H9 (cell line): Measurements from ENCODE around the gene CHPF2. TPM values are rescaled to one million over a fixed set of nuclear protein-coding genes. Genes with fewer than 3 reads are reported as not detected.
A peak's percentile ranks its signal among the peaks of the same experiment; 100 is the strongest.

Experiments used
- DNase-seq: peaks from one replicate; pipeline ENCODE4 v3.0.0-alpha.2; 2017
- H2AFZ ChIP-seq: one replicate; pipeline ENCODE4 v1.6.1; 2013; ENCODE audit warnings: mild to moderate bottlenecking, low read length, control low read depth, moderate library complexity
- H2AK5ac ChIP-seq: 2 replicates; pipeline ENCODE4 v1.6.1; 2013; ENCODE audit warnings: low read length, control low read depth, mixed read lengths; ENCODE audit not compliant: insufficient read length
- H2BK120ac ChIP-seq: one replicate; pipeline ENCODE4 v1.6.1; 2013; ENCODE audit warnings: low read depth, mild to moderate bottlenecking, low read length, control low read depth, inconsistent platforms; ENCODE audit not compliant: poor library complexity, severe bottlenecking
- H2BK12ac ChIP-seq: 2 replicates; pipeline ENCODE4 v1.6.1; 2013; ENCODE audit warnings: low read length, control low read depth, mixed read lengths, low read depth; ENCODE audit not compliant: insufficient read length
- H2BK15ac ChIP-seq: 2 replicates; pipeline ENCODE4 v1.6.1; 2013; ENCODE audit warnings: low read depth, low read length, control low read depth
- H2BK20ac ChIP-seq: one replicate; pipeline ENCODE4 v1.6.1; 2013; ENCODE audit warnings: low read depth, mild to moderate bottlenecking, low read length, control low read depth, inconsistent platforms; ENCODE audit not compliant: poor library complexity, severe bottlenecking
- H2BK5ac ChIP-seq: 2 replicates; pipeline ENCODE4 v1.6.1; 2013; ENCODE audit warnings: low read length, control low read depth, mixed read lengths; ENCODE audit not compliant: insufficient read length
- H3K14ac ChIP-seq: 2 replicates; pipeline ENCODE4 v1.6.1; 2013; ENCODE audit warnings: low read length, control low read depth; ENCODE audit not compliant: insufficient read depth
- H3K18ac ChIP-seq: 2 replicates; pipeline ENCODE4 v1.6.1; 2013; ENCODE audit warnings: low read depth, mild to moderate bottlenecking, mixed read lengths, low read length, control low read depth; ENCODE audit not compliant: insufficient read length
- H3K23ac ChIP-seq: 2 replicates; pipeline ENCODE4 v1.6.1; 2013; ENCODE audit warnings: low read length, control low read depth, mixed read lengths, low read depth; ENCODE audit not compliant: insufficient read length
- H3K23me2 ChIP-seq: 2 replicates; pipeline ENCODE4 v1.6.1; 2013; ENCODE audit warnings: low read depth, mild to moderate bottlenecking, mixed read lengths, low read length, control low read depth; ENCODE audit not compliant: insufficient read length, poor library complexity, severe bottlenecking
- H3K27ac ChIP-seq: 2 replicates; pipeline ENCODE4 v1.5.1; 2013; ENCODE audit warnings: low read length, control low read depth, mixed read lengths, low read depth; ENCODE audit not compliant: insufficient read length
- H3K27me3 ChIP-seq: 2 replicates; pipeline ENCODE4 v1.6.1; 2013; ENCODE audit warnings: low read length, control low read depth, inconsistent platforms; ENCODE audit not compliant: insufficient read depth
- H3K4ac ChIP-seq: 2 replicates; pipeline ENCODE4 v1.6.1; 2013; ENCODE audit warnings: low read depth, mild to moderate bottlenecking, control low read depth, inconsistent platforms, low read length, moderate library complexity
- H3K4me1 ChIP-seq: 2 replicates; pipeline ENCODE4 v1.6.1; 2013; ENCODE audit warnings: low read length, control low read depth, inconsistent platforms; ENCODE audit not compliant: insufficient read depth
- H3K4me2 ChIP-seq: 2 replicates; pipeline ENCODE4 v1.6.1; 2013; ENCODE audit warnings: low read length, control low read depth, mixed read lengths; ENCODE audit not compliant: insufficient read length, insufficient read depth
- H3K56ac ChIP-seq: 2 replicates; pipeline ENCODE4 v1.6.1; 2013; ENCODE audit warnings: low read depth, mild to moderate bottlenecking, mixed read lengths, low read length, control low read depth; ENCODE audit not compliant: insufficient read length
- H3K79me1 ChIP-seq: 2 replicates; pipeline ENCODE4 v1.6.1; 2013; ENCODE audit warnings: low read depth, mild to moderate bottlenecking, moderate library complexity, low read length, control low read depth, inconsistent platforms; ENCODE audit not compliant: insufficient read depth, poor library complexity, severe bottlenecking
- H3K79me2 ChIP-seq: 2 replicates; pipeline ENCODE4 v1.6.1; 2013; ENCODE audit warnings: low read length, control low read depth, inconsistent platforms; ENCODE audit not compliant: insufficient read depth
- H3K9ac ChIP-seq: 2 replicates; pipeline ENCODE4 v1.6.1; 2013; ENCODE audit warnings: low read length, control low read depth, mixed read lengths; ENCODE audit not compliant: insufficient read length; ENCODE audit errors: extremely low read depth
- H3K9me3 ChIP-seq: one replicate; pipeline ENCODE4 v1.6.1; 2013; ENCODE audit warnings: low read depth, low read length, inconsistent platforms; ENCODE audit not compliant: control insufficient read depth
- H3T11ph ChIP-seq: one replicate; pipeline ENCODE4 v1.6.1; 2013; ENCODE audit warnings: mild to moderate bottlenecking, low read length, control low read depth, inconsistent platforms
- H4K20me1 ChIP-seq: one replicate; pipeline ENCODE4 v1.6.1; 2013; ENCODE audit not compliant: control insufficient read depth, insufficient read length, insufficient read depth
- H4K5ac ChIP-seq: 2 replicates; pipeline ENCODE4 v1.6.1; 2013; ENCODE audit warnings: low read depth, mild to moderate bottlenecking, mixed read lengths, low read length, control low read depth; ENCODE audit not compliant: insufficient read length
- H4K8ac ChIP-seq: replicated peaks from 2 replicates; pipeline ENCODE4 v1.6.1; 2013; ENCODE audit warnings: low read length, control low read depth, mixed read lengths, low read depth; ENCODE audit not compliant: insufficient read length
- H4K91ac ChIP-seq: 2 replicates; pipeline ENCODE4 v1.6.1; 2013; ENCODE audit warnings: low read depth, mild to moderate bottlenecking, moderate library complexity, mixed read lengths, low read length, control low read depth; ENCODE audit not compliant: insufficient read length
- H3K27ac Mint-ChIP-seq, 3 experiments: 2 replicates in 2 of 3; 3 replicates in 1 of 3; pipeline ENCODE4 v1.8.0; 2020 to 2021; ENCODE audit warnings: mixed read lengths in 3 of 3, mild to moderate bottlenecking in 1 of 3, moderate library complexity in 1 of 3
- H3K27me3 Mint-ChIP-seq: 2 replicates; pipeline ENCODE4 v1.8.0; 2021; ENCODE audit warnings: low read depth, mild to moderate bottlenecking, moderate library complexity, mixed read lengths
- H3K36me3 Mint-ChIP-seq, 3 experiments: 2 replicates in 2 of 3; 3 replicates in 1 of 3; pipeline ENCODE4 v1.8.0; 2020 to 2021; ENCODE audit warnings: low read depth in 3 of 3, mixed read lengths in 3 of 3; ENCODE audit not compliant: insufficient read depth in 1 of 3
- H3K4me1 Mint-ChIP-seq, 2 experiments: 2 replicates each; pipeline ENCODE4 v1.8.0; 2020; ENCODE audit warnings: mixed read lengths in 2 of 2
- H3K4me3 Mint-ChIP-seq, 2 experiments: 2 replicates in 1 of 2; 3 replicates in 1 of 2; pipeline ENCODE4 v1.8.0; 2020 to 2021; ENCODE audit warnings: mild to moderate bottlenecking in 2 of 2, mixed read lengths in 2 of 2, moderate library complexity in 1 of 2
- H3K9me3 Mint-ChIP-seq, 2 experiments: 2 replicates in 1 of 2; 3 replicates in 1 of 2; pipeline ENCODE4 v1.8.0; 2020; ENCODE audit warnings: mild to moderate bottlenecking in 2 of 2, mixed read lengths in 2 of 2, moderate library complexity in 1 of 2
- CTCF ChIP-seq: fragments of 200-600 bp; sonication (generic); conservative IDR thresholded peaks from 3 replicates; pipeline ENCODE4 v1.8.0; 2021; ENCODE audit warnings: antibody characterized with exemption, mild to moderate bottlenecking
- WGBS: extraction: QIAGEN DNeasy Blood & Tissue Kit; methylation state at CpG from one replicate; pipeline ENCODE4 v1.1.7; 2013; ENCODE audit warnings: missing lambda C conversion rate, low lambda C conversion rate, mixed read lengths; ENCODE audit not compliant: insufficient read length; ENCODE audit errors: extremely low coverage; 5-methylcytosine and 5-hydroxymethylcytosine counted together
- total RNA-seq: library from RNA; stranded (reverse); gene quantifications from 2 replicates; pipeline ENCODE4 v1.2.1, GENCODE V29; 2021

The CHPF2 gene
- total RNA-seq, 1 experiment from 2014 or later, result 25.7 TPM

GRCh38 chr7:151243408-151244195 lies 11.3 kb downstream of the CHPF2 start:
- Histone ChIP-seq H3T11ph (no peak overlapping the region), H3K27ac (no peak overlapping the region), H3K56ac (no peak overlapping the region), H2AK5ac (no peak overlapping the region), H2BK12ac (no peak overlapping the region), H2AFZ (no peak overlapping the region), H3K9ac (no peak overlapping the region), H3K4me2 (no peak overlapping the region), H3K4ac (no peak overlapping the region), H4K5ac (no peak overlapping the region), H3K23me2 (peaks cover 4% of the 10 kb centered on the region), H4K8ac (no peak overlapping the region), H3K79me1 (no peaks in the 10 kb centered on the region), H3K27me3 (peaks cover 9% of the 10 kb centered on the region; the same call in 1 of the 2 replicates), H3K14ac (no peak overlapping the region), H3K79me2 (no peaks in the 10 kb centered on the region), H4K91ac (no peak overlapping the region), H2BK20ac (no peak overlapping the region), H2BK15ac (no peak overlapping the region), H2BK5ac (no peak overlapping the region), H3K23ac (no peak overlapping the region), H4K20me1 (no peaks in the 10 kb centered on the region), H2BK120ac (no peak overlapping the region), H3K9me3 (no peaks in the 10 kb centered on the region), H3K4me1 (no peaks in the 10 kb centered on the region; the same call in 1 of the 2 replicates), H3K18ac (no peak overlapping the region)
- Mint-ChIP-seq H3K9me3 (no peaks in the 10 kb centered on the region; a peak in 1 of 5 replicates), H3K4me1 (peaks cover 36 to 46% of the 10 kb centered on the region in 2 experiments), H3K36me3 (peaks cover 2 to 5% (median 2%) of the 10 kb centered on the region in 3 experiments; a peak in 6 of 7 replicates), H3K27me3 (peaks cover 50% of the 10 kb centered on the region), H3K27ac (no peak overlapping the region; a peak in 1 of 7 replicates), H3K4me3 (peak overlapping the region in 1 of 2 experiments; percentile 38; a peak in 1 of 5 replicates)
- WGBS, result no CpG with 5 or more reads among the region's 17 CpGs
- no peak for TF ChIP-seq CTCF
- no peak for DNase-seq
